ENCODE data around the gene NUP88.

The NUP88 gene

DNA sequence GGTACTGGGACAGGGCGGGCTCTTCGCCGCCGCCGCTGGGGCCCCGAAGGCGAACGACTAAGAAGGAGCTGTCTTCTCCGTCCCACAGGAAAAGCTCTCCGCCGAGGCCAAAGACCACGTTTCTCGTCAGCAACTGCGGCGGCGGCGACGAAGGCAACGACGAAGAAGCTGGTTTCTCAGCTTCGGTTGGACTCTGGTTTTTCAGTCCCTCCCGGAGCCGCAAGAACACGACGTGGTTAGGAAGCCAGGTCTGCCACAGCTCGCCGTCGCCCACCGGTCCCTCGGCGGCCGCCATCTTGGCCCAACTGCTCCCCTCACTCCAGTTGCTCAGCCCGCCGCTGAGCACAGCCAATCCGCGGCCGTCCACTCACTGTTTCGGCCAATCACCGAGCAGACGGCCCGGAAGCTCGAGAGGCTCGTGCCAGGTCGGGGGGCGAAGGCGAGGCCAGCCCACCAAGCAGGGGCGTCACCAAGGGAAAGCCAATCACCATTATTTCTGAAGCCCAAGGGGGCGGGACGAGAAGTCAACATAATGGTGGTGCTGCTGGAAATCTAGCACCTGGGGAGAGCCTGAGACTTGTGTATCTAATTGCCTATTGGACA lies at the start of gene NUP88:
NUP88 (minus strand) TSS at position 307 of the 603 bp plus-strand sequence; CDS start at position 295, 12 bp downstream.
- TF ChIP-seq, protein P1, sequence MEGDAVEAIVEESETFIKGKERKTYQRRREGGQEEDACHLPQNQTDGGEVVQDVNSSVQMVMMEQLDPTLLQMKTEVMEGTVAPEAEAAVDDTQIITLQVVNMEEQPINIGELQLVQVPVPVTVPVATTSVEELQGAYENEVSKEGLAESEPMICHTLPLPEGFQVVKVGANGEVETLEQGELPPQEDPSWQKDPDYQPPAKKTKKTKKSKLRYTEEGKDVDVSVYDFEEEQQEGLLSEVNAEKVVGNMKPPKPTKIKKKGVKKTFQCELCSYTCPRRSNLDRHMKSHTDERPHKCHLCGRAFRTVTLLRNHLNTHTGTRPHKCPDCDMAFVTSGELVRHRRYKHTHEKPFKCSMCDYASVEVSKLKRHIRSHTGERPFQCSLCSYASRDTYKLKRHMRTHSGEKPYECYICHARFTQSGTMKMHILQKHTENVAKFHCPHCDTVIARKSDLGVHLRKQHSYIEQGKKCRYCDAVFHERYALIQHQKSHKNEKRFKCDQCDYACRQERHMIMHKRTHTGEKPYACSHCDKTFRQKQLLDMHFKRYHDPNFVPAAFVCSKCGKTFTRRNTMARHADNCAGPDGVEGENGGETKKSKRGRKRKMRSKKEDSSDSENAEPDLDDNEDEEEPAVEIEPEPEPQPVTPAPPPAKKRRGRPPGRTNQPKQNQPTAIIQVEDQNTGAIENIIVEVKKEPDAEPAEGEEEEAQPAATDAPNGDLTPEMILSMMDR (IDR thresholded peaks at IDR 0.05; ENCODE audit: low read depth, low read length): no peak
- peak; percentile 89 for DNase-seq (ENCODE audit: extremely low read depth, low read depth)

DNA sequence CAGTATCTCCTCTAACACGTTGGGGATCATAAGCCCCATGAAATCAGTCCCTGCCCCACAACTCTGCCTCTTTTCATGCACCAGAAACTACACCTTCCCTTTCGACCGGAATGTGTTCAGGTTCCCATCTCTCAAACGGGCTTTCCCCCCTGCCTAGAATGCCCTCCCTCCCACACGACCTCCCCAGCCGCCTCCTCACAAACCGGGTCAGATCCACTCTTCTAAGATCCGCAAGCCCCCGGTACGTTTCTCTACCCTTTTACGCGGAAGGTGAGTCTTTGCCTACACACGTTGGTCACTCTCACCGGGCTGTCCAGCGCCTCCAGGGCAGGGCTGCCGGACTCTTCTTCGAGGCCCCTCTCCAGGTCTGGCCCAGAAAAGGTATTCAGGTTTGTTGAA lies 48.6 kb upstream of the NUP88 start:
- TF ChIP-seq, protein P1 (IDR thresholded peaks at IDR 0.05; ENCODE audit: low read depth, low read length): no peak
- DNase-seq (ENCODE audit: extremely low read depth, low read depth): no peak

DNA sequence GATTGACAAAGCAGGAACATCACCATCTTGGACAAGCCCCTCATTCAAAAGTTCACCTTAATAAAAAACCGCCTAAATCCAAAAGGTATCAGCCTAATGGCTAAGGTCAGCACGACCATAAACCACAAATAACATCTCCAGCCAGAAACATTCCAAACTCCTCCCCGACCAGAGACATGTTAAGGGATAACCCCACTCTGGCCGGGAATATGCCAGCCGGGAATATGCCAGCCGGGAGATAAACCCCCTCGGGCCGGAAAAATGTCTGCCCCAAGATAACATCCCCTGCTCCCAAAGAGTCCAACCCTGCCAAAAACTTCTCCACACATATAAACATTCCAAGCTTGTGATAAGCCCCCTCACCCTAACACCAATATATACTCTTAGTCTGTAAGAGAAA lies 48.0 kb upstream of the NUP88 start:
- no peak for DNase-seq (ENCODE audit: extremely low read depth, low read depth)

DNA sequence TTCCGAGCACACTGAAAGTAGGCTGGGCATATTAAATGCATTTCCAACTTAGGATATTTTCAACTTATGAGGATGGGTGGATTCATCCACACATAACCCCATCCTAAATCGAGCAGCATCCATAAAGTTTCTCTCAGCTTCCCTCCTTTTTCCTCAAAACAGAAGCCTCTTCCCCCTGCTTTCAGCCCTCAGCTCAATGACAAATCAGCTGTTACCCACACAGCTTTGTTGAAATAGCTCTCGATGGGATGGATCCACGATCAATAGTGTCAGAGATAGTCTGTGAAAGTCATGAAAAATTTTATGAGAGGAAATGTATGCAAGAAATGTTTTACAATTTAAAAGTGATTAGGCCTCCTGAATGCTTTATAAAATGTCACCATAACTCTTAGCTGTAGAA lies 46.8 kb upstream of the NUP88 start:
- no peak for DNase-seq (ENCODE audit: extremely low read depth, low read depth)
- TF ChIP-seq, protein P1 (IDR thresholded peaks at IDR 0.05; ENCODE audit: low read depth, low read length): no peak

More for the DNA sequence above, 48.0 kb upstream of the NUP88 start:
- TF ChIP-seq, protein P1 (IDR thresholded peaks at IDR 0.05; ENCODE audit: low read depth, low read length): no peak

- no peak for DNase-seq (ENCODE audit: extremely low read depth, low read depth)
- TF ChIP-seq, protein P1 (IDR thresholded peaks at IDR 0.05; ENCODE audit: low read depth, low read length): no peak
Measured at GRCh38 chr17:5464717-5465507, 45.5 kb upstream of the NUP88 start.

GRCh38 chr17:5446786-5447185 lies 27.3 kb upstream of the NUP88 start:
- DNase-seq (ENCODE audit: extremely low read depth, low read depth): no peak
- TF ChIP-seq, protein P1 (IDR thresholded peaks at IDR 0.05; ENCODE audit: low read depth, low read length): no peak

DNA sequence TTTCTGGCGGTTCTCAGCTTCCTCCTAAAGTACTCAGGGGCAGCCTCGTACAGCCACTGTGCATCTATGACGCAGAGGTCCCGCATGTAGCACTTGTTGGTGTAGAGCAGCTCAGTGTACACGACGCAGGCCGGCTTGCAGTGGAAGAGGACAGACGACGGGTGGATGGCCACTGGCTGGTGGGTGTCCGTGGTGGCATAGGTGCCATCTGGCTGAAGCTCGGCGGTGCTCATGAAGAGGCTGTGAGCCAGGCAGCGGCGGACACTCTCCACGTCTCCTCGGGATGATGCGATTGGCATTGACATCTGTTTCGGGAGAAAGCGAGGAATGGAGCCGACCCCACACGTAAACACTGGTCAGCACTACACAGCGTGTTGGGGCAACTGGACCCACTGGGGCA lies 24.7 kb upstream of the NUP88 start:
- no peak for DNase-seq (ENCODE audit: extremely low read depth, low read depth)
- TF ChIP-seq, protein P1 (IDR thresholded peaks at IDR 0.05; ENCODE audit: low read depth, low read length): no peak
